Spinal cord (tissue), 10 donors: Measurements from ENCODE around the gene CD52. TPM values are rescaled to one million over a fixed set of nuclear protein-coding genes. Genes with fewer than 3 reads are reported as not detected.
"Not testable (repeated sequence)": the region's sequence is repeated elsewhere in the genome, so short reads cannot be mapped to it uniquely, and the experiment has no call there.

Experiments used
- DNase-seq, 6 donors: peaks; one replicate each; pipeline versions ENCODE4 v3.0.0 to v3.0.0-alpha.2; 2013 to 2015; ENCODE audit warnings: low spot score in 6 of 6, low read depth in 4 of 6
- H3K27ac ChIP-seq: one replicate; pipeline ENCODE4 v1.5.1; 2013; ENCODE audit warnings: low read depth, low read length, control low read depth
- H3K27me3 ChIP-seq: one replicate; pipeline ENCODE4 v1.6.1; 2013; ENCODE audit warnings: low read length; ENCODE audit not compliant: control insufficient read depth, insufficient read depth
- H3K36me3 ChIP-seq: one replicate; pipeline ENCODE4 v1.6.1; 2013; ENCODE audit warnings: low read length; ENCODE audit not compliant: control insufficient read depth, insufficient read depth
- H3K4me1 ChIP-seq: one replicate; pipeline ENCODE4 v1.6.1; 2013; ENCODE audit warnings: low read length; ENCODE audit not compliant: control insufficient read depth, insufficient read depth
- H3K4me3 ChIP-seq: one replicate; pipeline ENCODE4 v1.5.1; 2013; ENCODE audit warnings: low read depth, low read length, control low read depth
- H3K9me3 ChIP-seq: one replicate; pipeline ENCODE4 v1.6.1; 2013; ENCODE audit warnings: low read length; ENCODE audit not compliant: control insufficient read depth, insufficient read depth
- WGBS: methylation state at CpG from one replicate; pipeline ENCODE4 v1.1.5; 2013; ENCODE audit warnings: missing lambda C conversion rate; ENCODE audit not compliant: insufficient coverage; 5-methylcytosine and 5-hydroxymethylcytosine counted together
- polyA plus RNA-seq, 2 donors: library from polyadenylated mRNA; unstranded; fragments of 120-200 nt; gene quantifications; one replicate each; pipeline ENCODE4 v1.2.1, GENCODE V29; 2013; ENCODE audit not compliant: insufficient read length in 2 of 2
- total RNA-seq, 2 donors: library from RNA; depleted of rRNA in 1 of 2; stranded (reverse); fragments of 120-200 nt in 1 of 2; fragments of >200 nt in 1 of 2; gene quantifications; one replicate each; pipeline versions ENCODE4 v1.2.3 to v1.2.4, GENCODE V29; 2013 to 2014
- donor health status: healthy.

The CD52 gene
- total and polyA plus RNA-seq, 4 donors = 0.57 to 1.4 (median 1.2) TPM

DNA sequence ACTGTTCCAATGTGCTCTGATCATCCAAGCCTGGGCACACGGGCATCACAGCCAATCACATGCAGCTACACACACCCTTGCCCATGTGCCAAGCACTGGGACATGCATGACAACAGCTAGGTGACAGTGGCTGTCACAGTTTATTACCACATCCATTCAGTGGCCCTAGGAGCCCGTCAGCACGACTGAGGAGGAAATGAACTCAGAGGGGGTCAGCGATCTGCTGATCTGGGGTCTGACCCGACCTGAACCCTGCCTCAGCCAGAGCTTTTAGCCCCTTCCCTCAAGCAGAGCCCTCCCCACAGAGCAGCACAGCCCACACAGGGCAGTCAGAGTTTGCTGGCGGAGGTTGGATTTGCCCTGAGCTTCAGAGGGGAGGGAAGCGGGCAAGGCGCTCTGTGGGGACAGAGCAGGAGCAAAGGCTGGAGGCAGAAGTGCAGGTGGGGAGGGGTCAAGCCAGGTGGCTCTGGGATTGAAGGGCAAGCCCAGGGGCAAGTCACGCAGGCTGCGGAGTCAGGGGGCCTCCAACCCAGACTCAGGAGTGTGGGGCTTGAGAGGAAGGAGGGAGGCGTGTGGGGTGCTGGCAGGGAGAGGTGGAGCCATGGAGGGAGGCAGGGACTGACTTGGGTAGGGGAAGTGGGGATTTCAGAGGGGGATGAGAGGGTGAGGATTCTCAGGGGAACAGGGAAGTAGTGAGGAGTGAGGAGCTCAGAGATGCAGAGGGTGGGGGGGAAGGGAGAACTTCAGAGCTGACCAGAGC lies 27.5 kb upstream of the CD52 start:
- Histone ChIP-seq H3K36me3 (peaks cover 51% of the 10 kb centered on the region), H3K4me3 (no peak overlapping the region), H3K9me3 (no peaks in the 10 kb centered on the region), H3K27me3 (no peaks in the 10 kb centered on the region), H3K4me1 (peaks cover 16% of the 10 kb centered on the region), H3K27ac (no peak overlapping the region)
- 56% methylated on average over 10 of the region's 11 CpGs for WGBS
- no peak for DNase-seq

DNA sequence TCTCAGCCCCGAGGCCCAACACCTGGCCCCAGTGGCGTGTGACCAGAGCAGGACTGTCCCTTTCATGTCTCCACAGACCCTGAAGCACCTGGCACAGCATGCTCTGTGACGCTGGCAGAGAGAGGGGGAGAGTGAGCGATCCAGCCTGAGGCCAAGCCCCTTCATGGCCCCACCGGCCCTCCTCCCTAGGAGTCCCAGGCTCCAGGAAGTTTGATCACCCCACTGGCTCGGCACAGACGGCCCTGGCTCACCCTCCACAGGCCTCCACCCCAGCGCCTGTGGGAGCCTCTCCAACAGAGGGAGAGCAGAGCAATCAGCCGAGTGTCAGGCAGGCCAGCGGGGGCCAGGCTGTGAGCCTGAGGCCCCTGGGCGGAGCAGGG lies 26.9 kb upstream of the CD52 start:
- Histone ChIP-seq H3K9me3 (no peaks in the 10 kb centered on the region), H3K27ac (no peak overlapping the region), H3K36me3 (peaks cover 51% of the 10 kb centered on the region), H3K4me1 (peaks cover 16% of the 10 kb centered on the region), H3K27me3 (no peaks in the 10 kb centered on the region), H3K4me3 (no peak overlapping the region)
- 57% methylated on average over 7 of the region's 11 CpGs for WGBS
- DNase-seq = no peak

DNA sequence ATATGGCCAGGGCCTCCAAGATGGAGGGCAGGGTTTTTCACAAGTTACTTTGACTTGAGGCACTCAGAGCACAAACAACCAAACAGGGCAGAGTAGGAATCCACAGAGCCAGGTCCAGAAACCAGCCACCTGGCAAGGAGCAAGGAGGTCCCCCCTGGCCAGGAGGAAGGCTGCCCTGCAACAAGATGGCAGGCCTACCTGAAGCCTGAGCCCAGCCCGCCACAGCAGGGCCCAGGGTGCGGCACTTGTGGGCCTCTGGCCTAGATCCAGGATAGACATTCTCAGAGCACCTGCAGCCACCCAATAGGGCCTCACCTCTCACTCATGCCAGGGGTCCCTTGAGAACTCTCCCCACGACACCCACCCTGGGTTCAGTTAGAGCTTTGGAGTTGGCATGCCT lies 26.3 kb upstream of the CD52 start:
- H3K9me3 ChIP-seq = no peaks in the 10 kb centered on the region
- no peak overlapping the region for H3K27ac ChIP-seq
- no peak overlapping the region for H3K4me3 ChIP-seq
- no peaks in the 10 kb centered on the region for H3K27me3 ChIP-seq
- 94% methylated on average over 3 of the region's 3 CpGs for WGBS
- DNase-seq = no peak
- peaks cover 55% of the 10 kb centered on the region for H3K36me3 ChIP-seq
- peaks cover 16% of the 10 kb centered on the region for H3K4me1 ChIP-seq

DNA sequence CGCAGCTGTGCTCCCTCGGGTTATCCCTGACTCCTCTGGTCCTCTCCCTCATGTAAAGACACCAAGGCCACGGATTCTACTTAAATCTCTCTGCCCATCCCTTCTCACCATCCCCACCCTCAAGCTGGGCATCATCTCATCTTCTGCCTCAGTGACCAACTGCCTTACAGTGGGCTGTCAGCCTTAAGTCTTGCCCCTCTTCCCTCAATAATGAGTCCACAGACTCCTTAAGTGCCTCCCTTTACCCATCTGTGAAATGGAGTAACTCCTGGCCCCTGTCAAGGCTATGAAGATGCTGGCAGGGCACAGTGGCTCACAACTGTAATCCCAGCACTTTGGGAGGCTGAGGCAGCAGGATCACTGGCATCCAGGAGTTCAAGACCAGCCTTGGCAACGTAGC lies 25.8 kb upstream of the CD52 start:
- no peak overlapping the region for H3K4me3 ChIP-seq
- H3K27ac ChIP-seq = no peak overlapping the region
- DNase-seq = no peak
- 90% methylated on average over 4 of the region's 4 CpGs for WGBS
- peaks cover 16% of the 10 kb centered on the region for H3K4me1 ChIP-seq
- peaks cover 59% of the 10 kb centered on the region for H3K36me3 ChIP-seq
- H3K27me3 ChIP-seq = no peaks in the 10 kb centered on the region
- H3K9me3 ChIP-seq = no peaks in the 10 kb centered on the region

DNA sequence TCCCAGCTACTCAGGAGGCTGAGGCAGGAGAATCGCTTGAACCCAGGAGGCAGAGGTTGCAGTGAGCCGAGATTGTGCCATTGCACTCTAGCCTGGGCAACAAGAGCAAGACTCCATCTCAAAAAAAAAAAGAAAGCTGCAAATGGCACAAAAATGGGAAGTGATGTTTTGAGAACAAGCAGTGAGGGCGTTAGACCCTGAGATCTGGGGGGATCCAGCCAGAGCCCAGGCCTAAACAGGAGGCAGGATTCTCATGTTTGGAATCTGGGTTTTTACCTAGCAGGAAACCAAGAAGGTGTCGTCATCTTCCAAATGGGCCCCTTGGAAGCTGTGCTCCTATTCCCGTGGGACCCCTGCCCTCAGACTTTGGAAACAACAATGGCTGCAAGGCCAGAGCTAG lies 25.0 kb upstream of the CD52 start:
- H3K27me3 ChIP-seq, H3K9me3 ChIP-seq, H3K4me3 ChIP-seq, DNase-seq, H3K27ac ChIP-seq: not testable (repeated sequence)
- H3K4me1 ChIP-seq = peaks cover 16% of the 10 kb centered on the region
- peaks cover 66% of the 10 kb centered on the region for H3K36me3 ChIP-seq
- WGBS = 80% methylated on average over 3 of the region's 5 CpGs

GRCh38 chr1:26293911-26294463 lies 23.8 kb upstream of the CD52 start:
- no peaks in the 10 kb centered on the region for H3K9me3 ChIP-seq
- no peak overlapping the region for H3K27ac ChIP-seq
- H3K4me3 ChIP-seq = no peak overlapping the region
- no peaks in the 10 kb centered on the region for H3K27me3 ChIP-seq
- H3K36me3 ChIP-seq = peaks cover 67% of the 10 kb centered on the region
- H3K4me1 ChIP-seq = peaks cover 9% of the 10 kb centered on the region
- DNase-seq = no peak
- 92% methylated on average over 11 of the region's 11 CpGs for WGBS

DNA sequence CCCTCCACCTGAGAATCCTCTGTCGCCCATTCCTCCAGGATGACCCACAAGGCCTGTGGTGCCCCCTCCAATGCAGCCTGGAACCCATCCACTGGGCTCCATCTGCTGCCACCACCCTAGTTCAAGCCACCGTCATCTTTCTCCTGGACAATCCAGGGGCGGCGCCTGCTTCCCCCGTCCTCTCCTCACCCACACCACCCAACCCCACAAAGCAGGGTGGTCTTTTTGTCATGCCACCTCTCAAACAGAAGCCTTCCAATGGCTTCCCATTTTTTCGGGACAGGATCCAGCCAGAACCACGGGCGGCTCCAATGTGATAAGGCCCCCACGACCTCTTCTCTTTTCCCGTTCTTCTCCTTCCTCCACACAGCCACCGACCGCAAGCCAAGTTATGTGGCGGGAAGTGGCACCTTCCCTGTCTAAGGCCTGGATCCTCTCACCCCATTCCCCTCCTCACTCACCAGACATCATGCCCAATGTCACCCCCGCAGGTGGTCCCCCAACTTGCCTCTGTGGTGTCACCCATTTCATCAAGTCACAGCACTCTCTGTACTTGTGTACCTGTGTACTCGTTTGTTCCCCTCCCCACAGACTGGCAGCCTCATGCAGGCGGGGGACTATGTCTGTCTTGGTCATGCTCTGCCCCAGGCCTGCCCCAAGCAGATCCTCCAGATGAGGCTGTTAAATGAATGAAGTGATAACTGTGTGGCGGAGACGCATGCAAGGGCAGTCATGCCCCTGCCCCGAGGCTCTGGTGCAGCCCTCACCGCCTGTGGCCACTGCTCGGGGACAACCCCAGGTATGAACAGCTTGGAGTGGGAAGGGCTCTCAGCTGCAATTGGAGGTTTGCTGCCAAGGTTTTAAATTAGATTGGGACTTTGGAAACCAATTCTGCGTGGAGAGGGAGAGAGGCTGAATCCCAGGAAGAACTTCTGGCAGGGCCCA lies 22.3 kb upstream of the CD52 start:
- H3K27me3 ChIP-seq = no peaks in the 10 kb centered on the region
- H3K4me1 ChIP-seq = peaks cover 5% of the 10 kb centered on the region
- no peak for DNase-seq
- WGBS = 94% methylated on average over 19 of the region's 22 CpGs
- H3K36me3 ChIP-seq = peaks cover 60% of the 10 kb centered on the region
- H3K4me3 ChIP-seq = no peak overlapping the region
- H3K27ac ChIP-seq = no peak overlapping the region
- H3K9me3 ChIP-seq = no peaks in the 10 kb centered on the region

DNA sequence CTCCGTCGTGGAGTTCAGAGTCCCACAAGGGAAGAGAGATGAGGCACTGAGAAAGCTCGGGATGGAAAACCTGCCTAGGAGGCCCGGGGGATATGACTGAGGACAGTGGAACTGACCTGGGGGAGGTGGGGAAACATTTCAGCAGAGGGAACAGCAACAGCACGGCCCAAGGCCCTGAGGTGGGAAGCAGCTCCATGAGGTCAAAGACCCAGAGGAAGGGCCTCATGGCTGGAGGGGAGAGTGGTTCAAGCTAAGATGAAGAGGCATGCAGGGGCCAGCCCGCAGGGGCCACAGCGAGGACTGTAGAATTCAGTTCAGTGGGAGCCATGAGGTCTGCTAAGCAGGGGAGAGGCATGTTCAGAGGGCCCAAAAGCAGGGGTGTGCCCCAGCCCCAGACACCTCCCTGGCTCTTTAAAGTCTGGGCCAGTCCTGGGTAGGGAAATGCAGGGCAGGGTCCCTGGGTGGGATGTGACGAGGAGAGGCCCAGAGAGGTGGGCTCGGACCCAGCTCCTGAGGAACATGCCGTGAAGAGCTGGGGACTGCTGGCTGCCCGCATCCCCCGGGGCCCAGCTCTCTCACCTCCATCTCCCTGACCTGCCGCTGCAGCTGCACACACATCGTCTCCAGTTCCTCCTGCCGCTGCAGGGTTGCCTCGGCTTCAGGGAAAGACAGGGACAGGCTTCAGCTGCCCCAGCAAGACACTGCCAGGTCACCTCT lies 21.3 kb upstream of the CD52 start:
- Histone ChIP-seq H3K36me3 (peaks cover 59% of the 10 kb centered on the region), H3K27me3 (no peaks in the 10 kb centered on the region), H3K4me1 (no peaks in the 10 kb centered on the region), H3K9me3 (no peaks in the 10 kb centered on the region), H3K27ac (no peak overlapping the region), H3K4me3 (no peak overlapping the region)
- DNase-seq = no peak
- 89% methylated on average over 16 of the region's 16 CpGs for WGBS

GRCh38 chr1:26297057-26297790 lies 20.5 kb upstream of the CD52 start:
- H3K4me3 ChIP-seq = no peak overlapping the region
- no peak overlapping the region for H3K27ac ChIP-seq
- WGBS = 96% methylated on average over 11 of the region's 12 CpGs
- no peaks in the 10 kb centered on the region for H3K27me3 ChIP-seq
- DNase-seq = no peak
- no peaks in the 10 kb centered on the region for H3K9me3 ChIP-seq
- peaks cover 52% of the 10 kb centered on the region for H3K36me3 ChIP-seq
- H3K4me1 ChIP-seq = no peaks in the 10 kb centered on the region
